ENCODE results near the gene SP1. TPM values are rescaled to one million over a fixed set of nuclear protein-coding genes. Genes with fewer than 3 reads are reported as not detected.

SP1 gene
- total and polyA plus RNA-seq, 9 of the 15 experiments (the other 6 are each of a cell fraction or from before 2014, with no cell fraction given): 8.0 to 65.5 (median 41.6) TPM

DNA sequence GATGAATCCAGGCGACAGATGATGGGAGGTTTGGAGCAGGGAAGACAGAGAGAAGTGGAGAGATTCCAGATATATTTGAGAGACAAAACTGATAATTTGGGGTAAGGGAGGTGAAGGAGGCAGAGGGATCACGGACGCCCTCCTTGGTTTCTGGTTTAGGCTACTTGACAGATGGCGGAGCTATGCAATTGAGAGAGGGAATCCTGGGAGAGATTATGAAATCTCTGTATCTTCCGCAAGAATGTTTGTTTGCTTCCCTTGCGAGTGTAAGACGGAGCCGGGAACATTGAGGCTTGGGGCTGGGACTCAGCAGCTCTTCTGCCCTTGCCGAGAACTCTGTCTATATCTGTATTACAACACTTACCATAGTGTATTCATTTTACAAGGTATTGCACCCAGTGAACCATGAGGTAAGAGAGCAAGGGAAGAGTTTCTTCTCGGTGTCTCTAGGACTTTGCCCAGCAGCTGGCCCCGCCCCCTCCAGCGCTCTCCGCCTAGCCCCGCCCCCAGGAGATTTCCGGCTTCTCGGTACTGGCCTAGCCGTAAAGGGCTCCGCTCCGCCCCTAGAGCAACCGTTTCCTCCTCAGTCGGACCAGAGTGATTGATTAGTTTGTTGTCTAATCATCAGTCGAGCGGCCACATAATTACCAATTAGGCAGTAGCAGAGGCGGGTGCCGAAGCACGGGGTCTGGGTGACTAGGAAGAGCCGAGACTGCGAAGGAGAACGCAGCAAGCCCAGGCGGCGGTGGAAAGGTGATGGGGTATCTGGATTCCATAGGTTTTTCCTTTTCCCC, 61.3 kb downstream of the SP1 start, which contains the start of gene PRR13 (continued):
- TF ChIP-seq ZNF121 (CRISPR knock-in tag; conservative IDR thresholded peaks at IDR 0.05): no peak
- TF ChIP-seq HMGN3 (IDR thresholded peaks at IDR 0.05; ENCODE audit: borderline replicate concordance, extremely low read depth, insufficient read length, low read depth, low read length): no peak
- no peak for TF ChIP-seq SRSF9 (IDR thresholded peaks at IDR 0.05; ENCODE audit: borderline replicate concordance, low read depth, low read length)
- no peak for TF ChIP-seq SMAD3 (CRISPR knock-in tag; conservative IDR thresholded peaks at IDR 0.05)
- TF ChIP-seq NR4A1 (CRISPR knock-in tag; IDR thresholded peaks at IDR 0.05): no peak
- no peak; the same call in 1 of the 2 replicates for TF ChIP-seq NR4A1 (tag; IDR thresholded peaks at IDR 0.05)
- TF ChIP-seq RBFOX2 (IDR thresholded peaks at IDR 0.05; ENCODE audit: low read depth, low read length): peak; percentile 83
- TF ChIP-seq BRD4 (IDR thresholded peaks at IDR 0.05): no peak
- no peak for TF ChIP-seq SAP30 (IDR thresholded peaks at IDR 0.05; ENCODE audit: borderline replicate concordance, insufficient read depth, low read depth, low read length, poor library complexity, severe bottlenecking)
- TF ChIP-seq ZNF778 (CRISPR knock-in tag; IDR thresholded peaks at IDR 0.05): no peak
- TF ChIP-seq, protein P1, sequence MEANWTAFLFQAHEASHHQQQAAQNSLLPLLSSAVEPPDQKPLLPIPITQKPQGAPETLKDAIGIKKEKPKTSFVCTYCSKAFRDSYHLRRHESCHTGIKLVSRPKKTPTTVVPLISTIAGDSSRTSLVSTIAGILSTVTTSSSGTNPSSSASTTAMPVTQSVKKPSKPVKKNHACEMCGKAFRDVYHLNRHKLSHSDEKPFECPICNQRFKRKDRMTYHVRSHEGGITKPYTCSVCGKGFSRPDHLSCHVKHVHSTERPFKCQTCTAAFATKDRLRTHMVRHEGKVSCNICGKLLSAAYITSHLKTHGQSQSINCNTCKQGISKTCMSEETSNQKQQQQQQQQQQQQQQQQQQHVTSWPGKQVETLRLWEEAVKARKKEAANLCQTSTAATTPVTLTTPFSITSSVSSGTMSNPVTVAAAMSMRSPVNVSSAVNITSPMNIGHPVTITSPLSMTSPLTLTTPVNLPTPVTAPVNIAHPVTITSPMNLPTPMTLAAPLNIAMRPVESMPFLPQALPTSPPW (CRISPR knock-in tag; IDR thresholded peaks at IDR 0.05): peak; percentile 73
- TF ChIP-seq, protein P2, sequence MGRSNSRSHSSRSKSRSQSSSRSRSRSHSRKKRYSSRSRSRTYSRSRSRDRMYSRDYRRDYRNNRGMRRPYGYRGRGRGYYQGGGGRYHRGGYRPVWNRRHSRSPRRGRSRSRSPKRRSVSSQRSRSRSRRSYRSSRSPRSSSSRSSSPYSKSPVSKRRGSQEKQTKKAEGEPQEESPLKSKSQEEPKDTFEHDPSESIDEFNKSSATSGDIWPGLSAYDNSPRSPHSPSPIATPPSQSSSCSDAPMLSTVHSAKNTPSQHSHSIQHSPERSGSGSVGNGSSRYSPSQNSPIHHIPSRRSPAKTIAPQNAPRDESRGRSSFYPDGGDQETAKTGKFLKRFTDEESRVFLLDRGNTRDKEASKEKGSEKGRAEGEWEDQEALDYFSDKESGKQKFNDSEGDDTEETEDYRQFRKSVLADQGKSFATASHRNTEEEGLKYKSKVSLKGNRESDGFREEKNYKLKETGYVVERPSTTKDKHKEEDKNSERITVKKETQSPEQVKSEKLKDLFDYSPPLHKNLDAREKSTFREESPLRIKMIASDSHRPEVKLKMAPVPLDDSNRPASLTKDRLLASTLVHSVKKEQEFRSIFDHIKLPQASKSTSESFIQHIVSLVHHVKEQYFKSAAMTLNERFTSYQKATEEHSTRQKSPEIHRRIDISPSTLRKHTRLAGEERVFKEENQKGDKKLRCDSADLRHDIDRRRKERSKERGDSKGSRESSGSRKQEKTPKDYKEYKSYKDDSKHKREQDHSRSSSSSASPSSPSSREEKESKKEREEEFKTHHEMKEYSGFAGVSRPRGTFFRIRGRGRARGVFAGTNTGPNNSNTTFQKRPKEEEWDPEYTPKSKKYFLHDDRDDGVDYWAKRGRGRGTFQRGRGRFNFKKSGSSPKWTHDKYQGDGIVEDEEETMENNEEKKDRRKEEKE (IDR thresholded peaks at IDR 0.05; ENCODE audit: borderline replicate concordance in 1 of 2, control insufficient read depth in 1 of 2, low read depth in 2 of 2, low read length in 1 of 2): no peak
- no peak for TF ChIP-seq ZNF23 (CRISPR knock-in tag; IDR thresholded peaks at IDR 0.05)
- TF ChIP-seq TCF3 (CRISPR knock-in tag; IDR thresholded peaks at IDR 0.05): no peak
- TF ChIP-seq PCBP2 (IDR thresholded peaks at IDR 0.05; ENCODE audit: low read depth, low read length, poor library complexity, severe bottlenecking): no peak
- TF ChIP-seq SRSF3 (IDR thresholded peaks at IDR 0.05; ENCODE audit: insufficient read depth, low read length): no peak
- TF ChIP-seq CTBP1 (IDR thresholded peaks at IDR 0.05; ENCODE audit: borderline replicate concordance): no peak; the same call in 1 of the 2 replicates
- TF ChIP-seq, protein P3, sequence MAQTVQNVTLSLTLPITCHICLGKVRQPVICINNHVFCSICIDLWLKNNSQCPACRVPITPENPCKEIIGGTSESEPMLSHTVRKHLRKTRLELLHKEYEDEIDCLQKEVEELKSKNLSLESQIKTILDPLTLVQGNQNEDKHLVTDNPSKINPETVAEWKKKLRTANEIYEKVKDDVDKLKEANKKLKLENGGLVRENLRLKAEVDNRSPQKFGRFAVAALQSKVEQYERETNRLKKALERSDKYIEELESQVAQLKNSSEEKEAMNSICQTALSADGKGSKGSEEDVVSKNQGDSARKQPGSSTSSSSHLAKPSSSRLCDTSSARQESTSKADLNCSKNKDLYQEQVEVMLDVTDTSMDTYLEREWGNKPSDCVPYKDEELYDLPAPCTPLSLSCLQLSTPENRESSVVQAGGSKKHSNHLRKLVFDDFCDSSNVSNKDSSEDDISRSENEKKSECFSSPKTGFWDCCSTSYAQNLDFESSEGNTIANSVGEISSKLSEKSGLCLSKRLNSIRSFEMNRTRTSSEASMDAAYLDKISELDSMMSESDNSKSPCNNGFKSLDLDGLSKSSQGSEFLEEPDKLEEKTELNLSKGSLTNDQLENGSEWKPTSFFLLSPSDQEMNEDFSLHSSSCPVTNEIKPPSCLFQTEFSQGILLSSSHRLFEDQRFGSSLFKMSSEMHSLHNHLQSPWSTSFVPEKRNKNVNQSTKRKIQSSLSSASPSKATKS (CRISPR knock-in tag; IDR thresholded peaks at IDR 0.05): no peak
- no peak for TF ChIP-seq CBX5 (IDR thresholded peaks at IDR 0.05; ENCODE audit: borderline replicate concordance, low read depth)
- TF ChIP-seq ZNF197 (CRISPR knock-in tag; IDR thresholded peaks at IDR 0.05; ENCODE audit: low read depth): no peak
- 0 out of 2 replicates have a peak, but pooled peaks have one; percentile 55 for TF ChIP-seq HDAC8 (tag; IDR thresholded peaks at IDR 0.05)
